Ovary (tissue), 10 donors: Measurements from ENCODE around the gene GUCY1A2. TPM values are rescaled to one million over a fixed set of nuclear protein-coding genes. Genes with fewer than 3 reads are reported as not detected.
A peak's percentile ranks its signal among the peaks of the same experiment; 100 is the strongest.
"Not testable (repeated sequence)": the region's sequence is repeated elsewhere in the genome, so short reads cannot be mapped to it uniquely, and the experiment has no call there.

Experiments used
- DNase-seq, 5 donors: peaks; one replicate each; pipeline ENCODE4 v3.0.0-alpha.2; 2019 to 2020
- H3K27ac ChIP-seq, 2 donors: fragments of 200-600 bp; one replicate each; pipeline versions ENCODE4 v1.5.1 to v1.8.0; 2019 to 2022
- H3K27me3 ChIP-seq: fragments of 200-600 bp; one replicate; pipeline ENCODE4 v1.8.0; 2022
- H3K36me3 ChIP-seq: fragments of 200-600 bp; sonication (generic); one replicate; pipeline ENCODE4 v1.5.1; 2019
- H3K4me1 ChIP-seq: one replicate; pipeline ENCODE4 v1.8.1; 2013; ENCODE audit warnings: mild to moderate bottlenecking, moderate library complexity; ENCODE audit not compliant: insufficient read depth
- H3K4me3 ChIP-seq: fragments of 200-600 bp; sonication (generic); one replicate; pipeline ENCODE4 v1.5.1; 2017
- H3K9me3 ChIP-seq, 2 donors: fragments of 200-600 bp in 1 of 2; sonication (generic) in 1 of 2; one replicate each; pipeline versions ENCODE4 v1.5.1 to v1.8.1; 2013 to 2019; ENCODE audit warnings: mild to moderate bottlenecking in 1 of 2, moderate library complexity in 1 of 2
- CTCF ChIP-seq, 3 donors: fragments of 450-650 bp in 2 of 3; fragments of 200-600 bp in 1 of 3; IDR thresholded peaks; one replicate each; pipeline versions ENCODE4 v1.5.1 to v1.8.0; 2016 to 2022; ENCODE audit warnings: antibody characterized with exemption in 3 of 3, mild to moderate bottlenecking in 1 of 3
- EP300 ChIP-seq: sonication (generic); formaldehyde crosslinking; IDR thresholded peaks from one replicate; pipeline ENCODE4 v1.6.1; 2017; ENCODE audit warnings: antibody characterized with exemption
- POLR2A ChIP-seq: fragments of 450-650 bp; IDR thresholded peaks from one replicate; pipeline ENCODE4 v1.6.1; 2017; ENCODE audit warnings: antibody characterized with exemption, mild to moderate bottlenecking, moderate library complexity
- WGBS, 3 donors: extraction: QIAGEN DNeasy Blood & Tissue Kit in 1 of 3; methylation state at CpG; one replicate each; pipeline versions ENCODE4 v1.1.5 to v1.1.7; 2013 to 2017; 5-methylcytosine and 5-hydroxymethylcytosine counted together
- intact Hi-C, 4 donors: fragments of 100-400 bp; cut with DNase I; formaldehyde crosslinking; loops; one replicate each; pipeline versions ENCODE4 v1.11.0 to v1.15.1; 2022 to 2023
- long read RNA-seq, 3 donors: library from polyadenylated mRNA in 2 of 3; unstranded in 2 of 3; transcript quantifications; one replicate each; pipeline ENCODE4 v2.0.0 and lab custom pipeline, GENCODE V29; 2021 to 2026
- polyA plus RNA-seq, 2 donors: library from polyadenylated mRNA; stranded (reverse); fragments of 200-250 nt in 1 of 2; fragments of 350-450 nt in 1 of 2; fragmentation: Illumina TruSeq in 1 of 2; extraction: RNeasy Lipid Tissue Mini Kit (QIAGEN cat#74804) in 1 of 2; gene quantifications; one replicate each; pipeline ENCODE4 v1.2.3, GENCODE V29; 2013 to 2014
- total RNA-seq, 7 donors: library from RNA; depleted of rRNA in 2 of 7; stranded (reverse); fragments of >200 nt in 2 of 7; fragmentation: NEBNext Ultra II Directional in 3 of 7; extraction: Animal tissue kit (Norgen Biotek cat#: 25700) in 3 of 7; gene quantifications; one replicate each; pipeline versions ENCODE4 v1.1.0 to v1.2.4, GENCODE V29; 2016 to 2023
- donor health status: DM: no; HTN: no; CAD: no; lungs with moderate emphysema.
- donor health status: DM: no; HTN: no; CAD: no.
- donor health status: Bipolar disorder and iron deficiency.
- donor health status: DM: yes; HTN: yes; CAD: no.
- donor health status: DM: no; HTN: no; CAD: no.
- donor health status: DM: yes; HTN: yes; CAD: no.

GUCY1A2 gene
- total RNA-seq (10 to 100 TPM in 1 of 7 donors, 1 to 10 TPM in 6; 1.7 to 20.3 (median 6.1) TPM), polyA plus RNA-seq (1 to 10 TPM; 1.5 to 7.7 TPM)
- long read RNA-seq, donor 1, partial matches to known transcripts = 0 of 2 reads
- long read RNA-seq, donor 1, other reads (novel, unspliced or antisense) = 2 of 2 reads
- long read RNA-seq, donor 2, full-length matches to known transcripts = 1 of 1 reads
- long read RNA-seq, donor 2, partial matches to known transcripts = 0 of 1 reads
- long read RNA-seq, donor 2, other reads (novel, unspliced or antisense) = 0 of 1 reads
- long read RNA-seq, donor 3, full-length matches to known transcripts = 2 of 4 reads
- long read RNA-seq, donor 3, partial matches to known transcripts = 0 of 4 reads
- long read RNA-seq, donor 3, other reads (novel, unspliced or antisense) = 2 of 4 reads

GRCh38 chr11:107018219-107018901 lies at the start of gene GUCY1A2:
GUCY1A2 (minus strand) TSS chr11:107018476; CDS start chr11:107018055, 421 bp downstream.
- no peak for TF ChIP-seq EP300
- TF ChIP-seq CTCF (IDR thresholded peaks at IDR 0.05) = no peak
- no peak for TF ChIP-seq POLR2A
- peak in 4 of 5 donors; percentile 21 to 41 (median 28) for DNase-seq
- Histone ChIP-seq H3K27me3 (no peaks in the 10 kb centered on the region), H3K4me3 (peak within 1 kb of the TSS; percentile 49), H3K4me1 (peaks cover 3% of the 10 kb centered on the region), H3K27ac (no peak within 1 kb of the TSS), H3K9me3 (no peaks in the 10 kb centered on the region), H3K36me3 (no peaks in the 10 kb centered on the region)
- intact Hi-C loops = loop anchor here in 1 of 4 donors (10.0 kb wide), 1 partner anchor 304 kb away; no protein-coding TSS in a partner anchor
- 0 to 1% (median 0%) methylated on average over 55 to 67 of the region's 67 CpGs for WGBS, 3 donors

- no peak for TF ChIP-seq POLR2A
- no peak for TF ChIP-seq CTCF (IDR thresholded peaks at IDR 0.05)
- TF ChIP-seq EP300 = no peak
- intact Hi-C loops = no loop called here
- no peaks in the 10 kb centered on the region for H3K4me1 ChIP-seq
- 17 to 28% (median 24%) methylated on average over 1 of the region's 1 CpG for WGBS, 3 donors
- no peak overlapping the region for H3K4me3 ChIP-seq
- DNase-seq = no peak
- H3K9me3 ChIP-seq = no peaks in the 10 kb centered on the region
- no peaks in the 10 kb centered on the region for H3K36me3 ChIP-seq
- no peaks in the 10 kb centered on the region for H3K27me3 ChIP-seq
- no peak overlapping the region for H3K27ac ChIP-seq
These were observed 36.1 kb upstream of the GUCY1A2 start for GRCh38 chr11:107054391-107054790.

GRCh38 chr11:107051332-107051731 lies 33.1 kb upstream of the GUCY1A2 start:
- intact Hi-C loops, H3K4me1 ChIP-seq, H3K4me3 ChIP-seq, H3K9me3 ChIP-seq, H3K27me3 ChIP-seq, H3K27ac ChIP-seq, H3K36me3 ChIP-seq, DNase-seq: not testable (repeated sequence)
- WGBS, 3 donors = 39 to 60% (median 50%) methylated on average over 4 of the region's 4 CpGs

- H3K9me3 ChIP-seq, H3K4me3 ChIP-seq, intact Hi-C loops, DNase-seq, H3K27me3 ChIP-seq, H3K36me3 ChIP-seq, H3K4me1 ChIP-seq, H3K27ac ChIP-seq: not testable (repeated sequence)
- WGBS, 3 donors = 93 to 96% (median 94%) methylated on average over 2 of the region's 2 CpGs
These were observed 32.6 kb upstream of the GUCY1A2 start for GRCh38 chr11:107050899-107051298.

- no peaks in the 10 kb centered on the region for H3K9me3 ChIP-seq
- 65 to 86% (median 72%) methylated on average over 5 of the region's 5 CpGs for WGBS, 3 donors
- no peak for DNase-seq
- intact Hi-C loops = no loop called here
- H3K4me3 ChIP-seq = no peak overlapping the region
- H3K27me3 ChIP-seq = no peaks in the 10 kb centered on the region
- no peak for TF ChIP-seq POLR2A
- no peak for TF ChIP-seq EP300
- no peak for TF ChIP-seq CTCF (IDR thresholded peaks at IDR 0.05)
- H3K36me3 ChIP-seq = no peaks in the 10 kb centered on the region
- no peaks in the 10 kb centered on the region for H3K4me1 ChIP-seq
- no peak overlapping the region for H3K27ac ChIP-seq
These were observed 31.8 kb upstream of the GUCY1A2 start for GRCh38 chr11:107050121-107050520.
